Measurements from ENCODE around the gene SCUBE1. TPM values are rescaled to one million over a fixed set of nuclear protein-coding genes. Genes with fewer than 3 reads are reported as not detected.

SCUBE1 gene
- total and polyA plus RNA-seq, 3 experiments from 2014 or later, result 0.07 to 0.33 TPM; not detected in 1

DNA sequence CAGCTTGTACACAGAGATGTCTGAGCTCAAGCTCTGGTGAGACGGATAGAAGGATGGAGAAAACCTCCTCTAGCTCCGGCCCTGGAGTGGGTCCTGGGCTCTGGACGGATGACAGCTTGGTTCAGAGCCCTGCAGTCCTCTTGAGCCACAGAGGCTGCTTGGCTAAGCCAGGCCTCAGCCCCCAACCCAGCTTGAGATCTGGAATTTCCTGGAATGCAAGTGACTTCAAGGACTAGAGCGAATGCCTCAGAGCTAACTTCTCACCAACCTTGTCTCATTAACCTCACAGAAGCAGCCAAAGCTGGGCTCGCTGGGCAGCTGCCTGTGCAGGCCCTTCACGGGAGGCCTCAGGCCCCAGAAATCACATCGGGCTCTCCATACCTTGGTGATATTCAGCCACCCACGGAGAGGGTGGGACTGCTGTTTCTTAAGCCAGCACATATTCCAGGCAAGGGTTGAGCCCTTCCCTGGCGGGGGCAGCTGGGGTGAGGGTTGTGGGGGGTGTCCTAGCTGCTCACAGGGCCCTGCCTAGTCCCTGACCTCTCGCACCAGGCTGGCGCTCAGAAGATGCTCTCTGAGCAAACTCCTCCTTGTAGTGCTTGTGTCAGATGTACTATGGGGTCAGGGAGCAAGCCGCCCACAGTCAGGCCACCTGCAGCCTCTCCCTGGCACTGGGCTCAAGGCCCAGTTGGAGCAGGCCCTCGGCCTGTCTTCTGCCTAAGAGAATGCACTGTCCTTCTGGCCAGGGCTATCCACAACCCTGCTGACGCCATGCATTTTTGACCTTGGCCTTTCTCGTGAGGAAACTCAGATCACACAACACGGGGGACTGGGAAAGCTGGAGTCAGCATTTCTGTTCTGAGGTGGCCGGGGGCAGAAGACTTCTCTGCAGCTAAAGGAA, 82.6 kb downstream of the SCUBE1 start:
- no peaks in the 10 kb centered on the region for H3K36me3 ChIP-seq (ENCODE audit: insufficient read depth, low read length)
- no peaks in the 10 kb centered on the region for H3K9me3 Mint-ChIP-seq
- no peak for DNase-seq
- CTCF ChIA-PET, result interaction anchor here (1.5 kb wide), 1 partner anchor 86 kb away, joined by 6 read pairs; no protein-coding TSS in a partner anchor
- no peaks in the 10 kb centered on the region for H3K36me3 Mint-ChIP-seq
- H3K27me3 Mint-ChIP-seq, result peaks cover 0 to 5% of the 10 kb centered on the region in 2 donors
- POLR2A ChIA-PET, result no interaction called here
- H3K4me3 Mint-ChIP-seq, result peak overlapping the region in 1 of 7 donors; percentile 32
- no peaks in the 10 kb centered on the region for H3K9me3 ChIP-seq (ENCODE audit: low read length)
- H3K4me1 ChIP-seq (ENCODE audit: insufficient read depth, low read length), result peaks cover 26% of the 10 kb centered on the region
- H3K27me3 ChIP-seq (ENCODE audit: insufficient read depth, low read length, poor library complexity, severe bottlenecking), result no peaks in the 10 kb centered on the region
- H3K4me3 ChIP-seq (ENCODE audit: low read length), result no peak overlapping the region
- H3K27ac ChIP-seq (ENCODE audit: low read depth, low read length), result no peak overlapping the region
- H3K27ac Mint-ChIP-seq, result peak overlapping the region in 2 of 8 donors; percentile 19 to 42
- H3K4me1 Mint-ChIP-seq, result peaks cover 38 to 40% (median 39%) of the 10 kb centered on the region in 3 donors

DNA sequence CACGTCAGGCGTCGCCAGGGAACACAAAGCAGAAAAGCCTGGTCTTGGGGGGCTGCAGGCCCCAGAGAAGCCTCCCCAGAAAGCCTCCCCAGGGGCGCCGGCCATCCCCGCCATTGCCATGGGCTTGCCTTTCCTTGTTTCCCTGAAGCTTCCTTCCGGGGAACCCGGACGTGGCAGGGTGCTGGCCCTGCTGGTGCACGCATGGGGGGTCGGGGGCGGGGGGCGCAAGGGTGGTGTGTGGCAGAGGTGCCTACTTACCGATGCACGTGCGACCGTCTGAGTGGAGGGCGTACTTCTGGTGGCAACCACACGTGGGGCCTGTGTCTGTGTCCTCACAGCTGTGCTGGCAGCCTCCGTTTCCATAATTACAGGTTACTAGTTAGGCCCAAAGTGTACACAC, 85.2 kb downstream of the SCUBE1 start:
- Histone ChIP-seq H3K4me3 (ENCODE audit: low read length) (no peak overlapping the region), H3K36me3 (ENCODE audit: insufficient read depth, low read length) (no peaks in the 10 kb centered on the region), H3K4me1 (ENCODE audit: insufficient read depth, low read length) (peaks cover 4% of the 10 kb centered on the region), H3K27me3 (ENCODE audit: insufficient read depth, low read length, poor library complexity, severe bottlenecking) (no peaks in the 10 kb centered on the region), H3K27ac (ENCODE audit: low read depth, low read length) (no peak overlapping the region), H3K9me3 (ENCODE audit: low read length) (no peaks in the 10 kb centered on the region)
- Mint-ChIP-seq H3K4me3 (no peak overlapping the region), H3K36me3 (no peaks in the 10 kb centered on the region), H3K27me3 (peaks cover 0 to 5% of the 10 kb centered on the region in 2 donors), H3K27ac (no peak overlapping the region), H3K4me1 (peaks cover 12 to 19% (median 15%) of the 10 kb centered on the region in 3 donors), H3K9me3 (no peaks in the 10 kb centered on the region)
- DNase-seq, result no peak
- POLR2A ChIA-PET, result no interaction called here
- CTCF ChIA-PET, result interaction anchor here (1.3 kb wide), 1 partner anchor 10 kb away, joined by 4 read pairs; no protein-coding TSS in a partner anchor

DNA sequence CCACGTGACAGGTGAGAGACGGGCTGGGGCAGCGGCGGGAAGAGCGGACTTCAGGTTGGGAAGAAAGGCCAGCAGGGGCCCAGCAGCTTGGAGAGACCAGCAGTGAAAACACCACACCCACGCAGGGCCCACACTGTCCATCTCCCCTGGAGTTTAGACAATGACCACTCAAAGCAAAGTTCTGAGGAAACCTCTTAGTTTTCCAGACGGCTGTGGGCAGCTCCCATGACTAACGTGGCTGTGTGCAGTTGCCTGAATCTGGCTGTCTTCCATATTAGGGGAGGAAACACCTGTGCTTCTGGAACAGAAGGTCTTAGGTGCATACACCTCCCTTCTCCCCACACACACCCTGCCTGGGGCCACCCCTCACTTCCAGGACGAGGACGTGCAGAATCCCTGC, 85.6 kb downstream of the SCUBE1 start:
- H3K36me3 Mint-ChIP-seq, result no peaks in the 10 kb centered on the region

DNA sequence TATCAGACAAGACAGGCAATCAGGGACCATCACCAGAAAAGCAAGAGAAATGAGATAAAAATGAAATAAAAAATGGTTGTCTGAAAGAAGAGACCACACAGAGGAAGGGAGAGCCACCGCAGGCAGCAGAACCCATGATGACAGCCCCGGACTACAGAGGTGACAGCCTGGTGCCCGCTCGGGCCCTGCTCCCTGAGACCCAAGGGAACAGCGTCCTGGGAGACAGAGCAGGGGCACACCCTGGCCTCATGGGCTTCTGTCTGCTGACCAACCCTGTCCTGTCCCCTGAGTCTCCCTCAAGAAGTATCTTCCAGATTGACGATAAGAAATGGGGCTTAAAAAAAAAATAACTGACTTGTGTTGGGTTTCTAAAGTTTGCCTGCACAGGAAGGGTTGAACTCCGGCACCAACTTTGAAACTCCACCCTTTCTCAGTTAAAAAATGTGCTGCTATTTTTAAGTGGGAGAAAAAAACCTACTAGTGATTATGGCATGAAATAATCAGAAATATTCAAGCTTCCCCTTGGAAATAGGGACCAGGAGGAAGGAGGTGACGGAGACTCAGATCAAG, 86.1 kb downstream of the SCUBE1 start:
- no peaks in the 10 kb centered on the region for H3K36me3 ChIP-seq (ENCODE audit: insufficient read depth, low read length)
- H3K4me3 ChIP-seq (ENCODE audit: low read length), result no peak overlapping the region
- H3K4me1 ChIP-seq (ENCODE audit: insufficient read depth, low read length), result no peaks in the 10 kb centered on the region
- DNase-seq, result no peak
- ChIA-PET POLR2A (no interaction called here), CTCF (no interaction called here)
- H3K27me3 ChIP-seq (ENCODE audit: insufficient read depth, low read length, poor library complexity, severe bottlenecking), result no peaks in the 10 kb centered on the region
- Mint-ChIP-seq H3K4me1 (peaks cover 6 to 13% (median 8%) of the 10 kb centered on the region in 3 donors), H3K4me3 (no peak overlapping the region), H3K9me3 (no peaks in the 10 kb centered on the region), H3K36me3 (no peaks in the 10 kb centered on the region), H3K27me3 (peaks cover 0 to 5% of the 10 kb centered on the region in 2 donors), H3K27ac (peak overlapping the region in 2 of 8 donors; percentile 44 to 54)
- H3K9me3 ChIP-seq (ENCODE audit: low read length), result no peaks in the 10 kb centered on the region
- no peak overlapping the region for H3K27ac ChIP-seq (ENCODE audit: low read depth, low read length)

More for the DNA sequence above, 85.6 kb downstream of the SCUBE1 start:
- Histone ChIP-seq H3K27ac (ENCODE audit: low read depth, low read length) (no peak overlapping the region), H3K9me3 (ENCODE audit: low read length) (no peaks in the 10 kb centered on the region), H3K27me3 (ENCODE audit: insufficient read depth, low read length, poor library complexity, severe bottlenecking) (no peaks in the 10 kb centered on the region), H3K36me3 (ENCODE audit: insufficient read depth, low read length) (no peaks in the 10 kb centered on the region), H3K4me1 (ENCODE audit: insufficient read depth, low read length) (peaks cover under 1% of the 10 kb centered on the region), H3K4me3 (ENCODE audit: low read length) (no peak overlapping the region)
- POLR2A ChIA-PET, result no interaction called here
- Mint-ChIP-seq H3K27ac (peak overlapping the region in 1 of 8 donors; percentile 54), H3K9me3 (no peaks in the 10 kb centered on the region), H3K4me3 (no peak overlapping the region), H3K4me1 (peaks cover 7 to 14% (median 10%) of the 10 kb centered on the region in 3 donors), H3K27me3 (peaks cover 0 to 5% of the 10 kb centered on the region in 2 donors)
- DNase-seq, result no peak
- CTCF ChIA-PET, result no interaction called here

DNA sequence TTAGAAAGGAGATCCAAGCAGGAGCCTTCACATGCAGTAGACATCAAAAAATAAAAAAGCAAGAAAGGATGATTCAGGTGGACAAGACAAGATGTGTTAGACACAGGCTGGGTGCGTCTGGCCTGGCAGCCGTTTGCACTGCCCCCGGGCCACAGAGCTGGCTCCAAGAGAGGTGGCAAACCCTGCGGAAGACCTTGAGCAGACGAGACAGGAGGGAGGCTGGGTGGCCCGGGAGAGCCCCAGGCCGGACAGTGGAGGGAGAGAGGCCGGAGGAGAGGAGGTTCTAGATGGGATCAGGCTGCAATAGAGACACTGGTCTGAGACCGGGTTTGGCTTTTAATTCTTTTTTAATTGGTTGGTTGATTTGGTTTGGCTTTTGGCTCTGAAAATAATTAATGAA, 86.6 kb downstream of the SCUBE1 start:
- Histone ChIP-seq H3K4me3 (ENCODE audit: low read length) (no peak overlapping the region), H3K27ac (ENCODE audit: low read depth, low read length) (no peak overlapping the region), H3K4me1 (ENCODE audit: insufficient read depth, low read length) (no peaks in the 10 kb centered on the region), H3K9me3 (ENCODE audit: low read length) (no peaks in the 10 kb centered on the region), H3K27me3 (ENCODE audit: insufficient read depth, low read length, poor library complexity, severe bottlenecking) (no peaks in the 10 kb centered on the region), H3K36me3 (ENCODE audit: insufficient read depth, low read length) (no peaks in the 10 kb centered on the region)
- no peak for DNase-seq
- Mint-ChIP-seq H3K4me3 (no peak overlapping the region), H3K9me3 (no peaks in the 10 kb centered on the region), H3K27ac (peak overlapping the region in 3 of 8 donors; percentile 30 to 72 (median 44)), H3K27me3 (peaks cover 0 to 5% of the 10 kb centered on the region in 2 donors), H3K4me1 (peaks cover 6 to 13% (median 8%) of the 10 kb centered on the region in 3 donors), H3K36me3 (no peaks in the 10 kb centered on the region)
- ChIA-PET POLR2A (no interaction called here), CTCF (no interaction called here)

DNA sequence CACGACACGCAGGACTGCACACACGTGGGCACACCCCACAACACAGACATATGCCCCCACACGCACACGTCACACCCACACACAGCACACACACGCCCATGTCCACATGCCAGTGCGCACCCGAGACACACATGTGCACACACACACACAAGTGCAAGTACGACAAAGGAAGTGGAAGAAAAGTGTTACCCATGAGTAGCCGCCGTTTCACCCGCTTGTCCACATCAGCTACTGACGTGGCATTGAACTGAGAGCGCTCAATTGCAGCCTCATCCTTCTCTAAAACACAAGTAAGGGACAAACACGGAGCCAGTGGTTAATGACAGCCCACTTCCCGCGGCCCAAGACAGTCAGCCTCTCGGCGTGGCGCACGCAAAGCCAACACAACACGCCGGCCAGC, 87.9 kb downstream of the SCUBE1 start:
- no peaks in the 10 kb centered on the region for H3K9me3 ChIP-seq (ENCODE audit: low read length)
- H3K4me3 ChIP-seq (ENCODE audit: low read length), result no peak overlapping the region
- CTCF ChIA-PET, result interaction anchor here (1.1 kb wide), 1 partner anchor 19 kb away, joined by 3 read pairs; no protein-coding TSS in a partner anchor
- no peak overlapping the region for H3K27ac ChIP-seq (ENCODE audit: low read depth, low read length)
- no peak for DNase-seq
- Mint-ChIP-seq H3K9me3 (no peaks in the 10 kb centered on the region), H3K27ac (peak overlapping the region in 1 of 8 donors; percentile 17), H3K4me3 (no peak overlapping the region), H3K36me3 (no peaks in the 10 kb centered on the region), H3K27me3 (peaks cover 0 to 7% of the 10 kb centered on the region in 2 donors), H3K4me1 (peaks cover 6 to 13% (median 8%) of the 10 kb centered on the region in 3 donors)
- H3K36me3 ChIP-seq (ENCODE audit: insufficient read depth, low read length), result no peaks in the 10 kb centered on the region
- no peaks in the 10 kb centered on the region for H3K4me1 ChIP-seq (ENCODE audit: insufficient read depth, low read length)
- POLR2A ChIA-PET, result no interaction called here
- H3K27me3 ChIP-seq (ENCODE audit: insufficient read depth, low read length, poor library complexity, severe bottlenecking), result no peaks in the 10 kb centered on the region

DNA sequence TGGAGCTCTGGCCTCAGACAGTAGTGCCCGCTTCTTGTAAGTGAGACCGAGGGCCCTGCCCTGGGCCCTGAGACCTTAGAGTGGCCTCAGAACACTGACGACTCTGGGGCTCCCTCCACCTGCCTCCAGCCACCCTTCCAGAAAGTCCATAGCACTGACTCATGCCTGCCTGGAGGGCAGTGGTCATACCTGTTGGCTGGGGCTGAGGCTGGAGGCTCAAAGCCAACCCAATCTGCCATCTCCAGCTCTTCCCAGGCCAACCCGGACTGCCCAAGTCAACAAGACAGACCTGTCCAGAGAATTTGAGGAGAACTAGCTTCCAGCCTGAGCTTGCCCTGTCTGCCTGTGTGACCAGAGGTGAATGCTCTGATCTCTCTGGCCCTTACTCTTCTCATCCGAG, 89.3 kb downstream of the SCUBE1 start:
- H3K36me3 Mint-ChIP-seq, result no peaks in the 10 kb centered on the region
- H3K27me3 ChIP-seq (ENCODE audit: insufficient read depth, low read length, poor library complexity, severe bottlenecking), result no peaks in the 10 kb centered on the region
- no peak overlapping the region for H3K4me3 ChIP-seq (ENCODE audit: low read length)
- DNase-seq, result no peak
- H3K4me1 ChIP-seq (ENCODE audit: insufficient read depth, low read length), result no peaks in the 10 kb centered on the region
- no peaks in the 10 kb centered on the region for H3K36me3 ChIP-seq (ENCODE audit: insufficient read depth, low read length)
- H3K27ac Mint-ChIP-seq, result no peak overlapping the region
- no peaks in the 10 kb centered on the region for H3K9me3 Mint-ChIP-seq
- ChIA-PET CTCF (no interaction called here), POLR2A (no interaction called here)
- peaks cover 6 to 13% (median 8%) of the 10 kb centered on the region in 3 donors for H3K4me1 Mint-ChIP-seq
- no peak overlapping the region for H3K4me3 Mint-ChIP-seq
- H3K27ac ChIP-seq (ENCODE audit: low read depth, low read length), result no peak overlapping the region
- H3K27me3 Mint-ChIP-seq, result peaks cover 0 to 9% of the 10 kb centered on the region in 2 donors
- no peaks in the 10 kb centered on the region for H3K9me3 ChIP-seq (ENCODE audit: low read length)

DNA sequence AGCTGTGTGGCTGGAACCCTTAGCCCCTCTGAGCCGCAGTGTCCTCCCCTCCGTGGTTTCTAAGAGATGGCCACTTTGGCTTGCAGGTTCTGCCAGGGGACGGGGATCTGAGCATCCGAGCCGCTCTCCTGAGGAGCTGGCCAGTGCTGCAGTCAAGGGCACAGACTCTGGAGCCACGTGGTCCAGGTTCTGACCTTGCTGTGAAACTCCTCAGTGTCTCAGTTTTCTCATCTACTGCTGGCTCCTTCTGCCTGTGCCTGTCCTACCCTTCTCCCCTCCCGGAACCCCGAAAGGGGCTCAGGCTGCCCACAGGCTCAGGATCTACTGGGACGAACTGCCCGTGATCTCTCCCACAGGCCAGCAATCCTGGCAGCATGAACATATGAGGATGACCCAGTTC, 90.9 kb downstream of the SCUBE1 start:
- Histone ChIP-seq H3K27me3 (ENCODE audit: insufficient read depth, low read length, poor library complexity, severe bottlenecking) (no peaks in the 10 kb centered on the region), H3K27ac (ENCODE audit: low read depth, low read length) (no peak overlapping the region), H3K4me3 (ENCODE audit: low read length) (no peak overlapping the region), H3K9me3 (ENCODE audit: low read length) (no peaks in the 10 kb centered on the region), H3K36me3 (ENCODE audit: insufficient read depth, low read length) (no peaks in the 10 kb centered on the region), H3K4me1 (ENCODE audit: insufficient read depth, low read length) (no peaks in the 10 kb centered on the region)
- H3K27ac Mint-ChIP-seq, result no peak overlapping the region
- H3K4me1 Mint-ChIP-seq, result peaks cover 6 to 11% (median 6%) of the 10 kb centered on the region in 3 donors
- no peaks in the 10 kb centered on the region for H3K36me3 Mint-ChIP-seq
- POLR2A ChIA-PET, result no interaction called here
- H3K9me3 Mint-ChIP-seq, result no peaks in the 10 kb centered on the region
- no peak for DNase-seq
- H3K27me3 Mint-ChIP-seq, result peaks cover 0 to 9% of the 10 kb centered on the region in 2 donors
- CTCF ChIA-PET, result interaction anchor here (0.9 kb wide), 1 partner anchor 21 kb away, joined by 3 read pairs; no protein-coding TSS in a partner anchor
- no peak overlapping the region for H3K4me3 Mint-ChIP-seq

All from CD8-positive, alpha-beta memory T cell (primary cell).